UCSD-AML1 (cell line): ENCODE results near the gene DAPK1.

Experiments
- DNase-seq: peaks from one replicate; lab custom pipeline; 2025; ENCODE audit not compliant: unreplicated experiment; lab: John Stamatoyannopoulos, UW

DAPK1 gene

GRCh38 chr9:87497604-87498045 lies at the start of gene DAPK1:
Gene DAPK1 (plus strand): TSS chr9:87497867. CDS start chr9:87499078, 1,211 bp downstream.
- DNase-seq = peak; percentile 82

- DNase-seq = no peak
These were observed 46.5 kb upstream of the DAPK1 start for GRCh38 chr9:87451149-87451548.

GRCh38 chr9:87455407-87455806 lies 42.3 kb upstream of the DAPK1 start:
- no peak for DNase-seq

GRCh38 chr9:87461256-87461655 lies 36.4 kb upstream of the DAPK1 start:
- DNase-seq = no peak

- no peak for DNase-seq
These were observed 33.3 kb upstream of the DAPK1 start for GRCh38 chr9:87464110-87464991.

- DNase-seq = no peak
These were observed 32.7 kb upstream of the DAPK1 start for GRCh38 chr9:87464992-87465378.

GRCh38 chr9:87465816-87466215 lies 31.9 kb upstream of the DAPK1 start:
- no peak for DNase-seq

- no peak for DNase-seq
These were observed 30.5 kb upstream of the DAPK1 start for GRCh38 chr9:87467187-87467586.

- no peak for DNase-seq
These were observed 27.7 kb upstream of the DAPK1 start for GRCh38 chr9:87469793-87470465.

- DNase-seq = no peak
These were observed 25.9 kb upstream of the DAPK1 start for GRCh38 chr9:87471746-87472145.

GRCh38 chr9:87475463-87475862 lies 22.2 kb upstream of the DAPK1 start:
- no peak for DNase-seq

GRCh38 chr9:87478226-87478992 lies 19.3 kb upstream of the DAPK1 start:
- no peak for DNase-seq

GRCh38 chr9:87479801-87480201 lies 17.9 kb upstream of the DAPK1 start:
- peak; percentile 70 for DNase-seq

- no peak for DNase-seq
These were observed 15.5 kb upstream of the DAPK1 start for GRCh38 chr9:87481890-87482855.

- no peak for DNase-seq
These were observed 7.4 kb upstream of the DAPK1 start for GRCh38 chr9:87490225-87490624.

GRCh38 chr9:87490907-87491306 lies 6.8 kb upstream of the DAPK1 start:
- no peak for DNase-seq

- DNase-seq = no peak
These were observed 6.1 kb upstream of the DAPK1 start for GRCh38 chr9:87491523-87491922.

- DNase-seq = no peak
These were observed 5.0 kb upstream of the DAPK1 start for GRCh38 chr9:87492642-87493041.

GRCh38 chr9:87494970-87495471 lies 2.6 kb upstream of the DAPK1 start:
- peak; percentile 20 for DNase-seq

GRCh38 chr9:87497080-87497603 lies 525 bp upstream of the DAPK1 start:
- no peak for DNase-seq
